NCI-H128 (cell line): ENCODE data around the gene CSMD2.

ENCODE experiments used
- DNase-seq: peaks from one replicate; lab custom pipeline; 2025; ENCODE audit not compliant: unreplicated experiment; lab: John Stamatoyannopoulos, UW

CSMD2 gene

DNA sequence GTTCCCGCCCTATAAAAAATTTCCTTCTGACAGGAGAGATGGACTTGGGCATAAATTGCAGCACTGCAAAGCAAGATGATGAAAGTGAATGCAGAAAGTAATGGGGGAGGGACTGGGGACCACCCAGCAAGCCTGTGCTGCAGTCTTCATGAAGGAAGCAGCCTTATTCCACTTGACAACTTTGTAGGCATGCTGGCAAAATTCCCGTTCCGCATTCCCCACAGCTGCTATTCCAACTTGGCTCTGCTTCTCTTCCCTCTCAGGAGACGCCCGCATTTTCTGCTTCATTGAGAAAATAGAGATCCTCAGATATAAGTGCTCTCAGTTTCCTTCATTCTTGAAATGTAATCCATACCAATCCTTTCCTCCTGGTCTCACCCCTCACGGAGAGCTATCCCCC, 298.7 kb downstream of the CSMD2 start:
- DNase-seq: no peak

DNA sequence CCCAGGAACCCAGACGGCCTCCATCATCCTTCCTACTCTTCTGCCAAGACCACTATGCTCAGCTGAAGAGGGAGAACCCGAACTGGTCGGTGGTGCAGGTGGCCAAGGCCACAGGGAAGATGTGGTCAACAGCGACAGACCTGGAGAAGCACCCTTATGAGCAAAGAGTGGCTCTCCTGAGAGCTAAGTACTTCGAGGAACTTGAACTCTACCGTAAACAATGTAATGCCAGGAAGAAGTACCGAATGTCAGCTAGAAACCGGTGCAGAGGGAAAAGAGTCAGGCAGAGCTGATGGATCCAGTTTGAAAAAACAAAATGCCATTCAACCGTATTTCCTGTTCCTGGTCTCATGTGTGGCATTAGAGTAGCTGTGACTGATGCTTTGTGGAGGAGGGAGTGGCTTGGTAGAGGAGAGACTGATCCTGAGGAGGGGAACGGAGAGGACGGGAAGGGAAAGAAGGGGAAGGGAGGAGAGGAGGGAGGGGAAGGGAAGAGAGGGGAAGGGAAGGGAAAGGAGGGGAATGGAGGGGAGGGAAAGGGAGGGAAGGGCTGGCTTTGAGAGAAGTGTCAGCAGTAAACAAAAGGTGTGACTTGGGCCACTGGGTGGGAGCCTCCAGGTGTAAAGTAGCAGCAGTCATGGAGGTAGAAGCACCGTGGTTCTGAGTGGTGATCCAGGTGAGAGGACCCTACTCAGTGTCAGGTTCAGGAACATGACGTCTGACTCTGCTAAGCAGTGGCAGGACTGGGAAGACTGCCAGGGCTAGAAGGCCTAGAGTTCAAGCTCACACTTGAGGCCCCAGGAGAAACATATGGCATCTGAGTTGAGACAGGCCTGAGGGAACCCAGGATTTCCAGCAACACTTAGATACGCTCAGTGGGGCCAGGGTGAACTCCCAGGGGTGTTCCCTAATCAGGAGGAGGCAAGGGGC, 300.3 kb downstream of the CSMD2 start:
- DNase-seq: no peak

GRCh38 chr1:33863779-33864178, 301.3 kb downstream of the CSMD2 start, which contains the start of gene HMGB4:
HMGB4 (plus strand) TSS chr1:33864079; CDS start chr1:33864192, 113 bp downstream.
- DNase-seq: no peak

- DNase-seq: no peak
These were observed 304.4 kb downstream of the CSMD2 start for GRCh38 chr1:33860671-33861070.

- DNase-seq: no peak
These were observed 310.9 kb downstream of the CSMD2 start for GRCh38 chr1:33854091-33854490.

DNA sequence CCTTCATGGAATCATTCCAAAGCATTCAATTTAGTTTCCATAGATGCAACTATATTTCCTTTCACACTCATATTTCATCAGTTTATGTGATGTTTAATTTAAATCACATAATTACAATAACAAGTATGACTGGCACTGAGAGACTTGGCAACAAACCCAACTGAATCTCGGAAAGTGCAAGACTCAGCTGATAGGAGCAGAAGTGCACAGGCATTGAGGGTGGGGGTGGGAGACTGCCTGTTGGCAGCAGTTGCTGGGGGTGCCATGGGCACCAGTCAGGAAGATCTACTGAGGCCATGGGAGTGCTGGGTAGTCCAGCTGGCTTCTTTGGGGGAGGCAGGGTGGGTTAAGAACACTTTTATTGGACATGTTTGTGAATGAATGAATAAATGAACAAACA, 311.6 kb downstream of the CSMD2 start:
- DNase-seq: no peak

GRCh38 chr1:33852711-33853110, 312.3 kb downstream of the CSMD2 start:
- no peak for DNase-seq

- no peak for DNase-seq
These were observed 314.5 kb downstream of the CSMD2 start for GRCh38 chr1:33850481-33850880.

- DNase-seq: no peak
These were observed 315.8 kb downstream of the CSMD2 start for GRCh38 chr1:33849211-33849610.

- DNase-seq: no peak
These were observed 316.7 kb downstream of the CSMD2 start for GRCh38 chr1:33848205-33848937.

- DNase-seq: no peak
These were observed 318.2 kb downstream of the CSMD2 start for GRCh38 chr1:33846861-33847260.

- DNase-seq: no peak
These were observed 320.9 kb downstream of the CSMD2 start for GRCh38 chr1:33844166-33844565.

DNA sequence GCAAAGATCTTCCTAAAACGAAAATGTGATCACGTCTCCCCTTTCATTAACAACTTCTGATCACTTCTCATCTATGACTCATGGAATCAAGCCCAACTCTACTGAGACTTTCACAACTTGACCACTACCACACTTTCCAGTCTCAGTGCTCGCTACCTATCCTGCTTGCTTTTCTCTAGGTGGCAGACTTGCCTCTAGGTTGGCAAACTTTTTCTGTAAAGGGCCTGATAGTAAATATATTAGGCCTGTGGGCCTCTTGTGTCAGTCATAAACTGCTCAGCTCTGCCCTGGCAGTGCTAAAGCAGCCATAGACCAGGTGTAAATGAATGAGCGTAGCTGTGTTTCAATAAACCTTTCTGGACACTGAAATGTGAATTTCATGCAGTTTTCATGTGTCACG, 322.7 kb downstream of the CSMD2 start:
- no peak for DNase-seq

- no peak for DNase-seq
These were observed 323.5 kb downstream of the CSMD2 start for GRCh38 chr1:33841494-33841893.

DNA sequence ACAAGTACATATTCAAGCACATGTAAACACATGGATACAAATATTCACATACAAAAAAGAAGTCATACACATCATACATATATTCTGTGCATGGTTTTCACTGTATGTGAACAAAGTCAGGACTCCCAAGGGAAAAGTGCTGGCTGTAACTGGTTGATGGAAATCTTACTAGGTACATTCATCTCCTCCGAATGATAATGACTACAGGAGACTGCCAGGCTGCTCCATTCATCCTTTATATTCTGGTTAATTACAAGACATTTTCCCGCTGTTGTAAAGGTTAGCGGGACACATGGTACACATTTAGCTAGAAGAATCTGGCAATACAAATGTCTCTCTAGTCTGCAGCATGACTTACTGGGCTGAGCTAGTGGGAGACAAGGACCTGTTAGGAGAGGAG, 327.4 kb downstream of the CSMD2 start:
- DNase-seq: no peak

GRCh38 chr1:33836911-33837310, 328.1 kb downstream of the CSMD2 start:
- no peak for DNase-seq

DNA sequence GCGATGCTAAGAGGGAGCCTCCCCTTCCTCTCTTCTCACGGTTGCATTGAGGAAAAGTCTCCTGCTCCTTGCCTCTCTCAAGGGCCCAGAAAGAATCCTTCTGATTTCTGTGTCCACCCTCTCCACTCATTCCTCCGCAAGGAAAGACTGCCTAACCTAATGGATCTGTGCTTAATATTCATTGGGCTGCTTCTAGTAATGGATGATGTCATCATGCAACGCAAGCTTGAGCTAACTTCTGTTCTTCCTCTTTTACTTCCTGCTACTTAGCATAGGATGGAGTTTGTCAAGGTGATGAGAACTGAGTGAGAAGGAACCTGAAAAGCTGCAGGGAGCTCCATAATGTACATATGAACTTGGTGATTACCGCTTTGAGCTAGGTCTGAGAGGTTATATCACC, 336.4 kb downstream of the CSMD2 start:
- no peak for DNase-seq

- no peak for DNase-seq
These were observed 337.0 kb downstream of the CSMD2 start for GRCh38 chr1:33828059-33828458.

DNA sequence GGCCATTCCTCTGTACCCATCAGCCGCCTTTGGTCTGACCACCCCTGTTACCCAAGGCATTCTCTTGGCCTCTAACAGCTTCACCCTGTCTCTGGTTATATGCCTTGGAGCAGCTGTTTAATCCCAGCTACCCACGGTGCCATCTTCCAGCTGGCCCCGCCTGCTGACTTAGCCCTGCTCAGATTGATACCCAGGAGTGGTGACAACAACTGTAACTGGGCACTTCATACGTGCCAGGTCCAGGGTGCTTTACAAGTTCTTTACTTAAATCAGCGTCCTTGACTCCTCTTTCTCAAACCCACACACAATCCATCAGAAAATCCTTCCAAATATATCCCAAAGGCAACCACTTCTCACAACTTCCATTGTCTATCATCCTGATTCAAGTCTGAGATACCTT, 338.3 kb downstream of the CSMD2 start:
- no peak for DNase-seq

- DNase-seq: no peak
These were observed 338.7 kb downstream of the CSMD2 start for GRCh38 chr1:33826311-33826710.

DNA sequence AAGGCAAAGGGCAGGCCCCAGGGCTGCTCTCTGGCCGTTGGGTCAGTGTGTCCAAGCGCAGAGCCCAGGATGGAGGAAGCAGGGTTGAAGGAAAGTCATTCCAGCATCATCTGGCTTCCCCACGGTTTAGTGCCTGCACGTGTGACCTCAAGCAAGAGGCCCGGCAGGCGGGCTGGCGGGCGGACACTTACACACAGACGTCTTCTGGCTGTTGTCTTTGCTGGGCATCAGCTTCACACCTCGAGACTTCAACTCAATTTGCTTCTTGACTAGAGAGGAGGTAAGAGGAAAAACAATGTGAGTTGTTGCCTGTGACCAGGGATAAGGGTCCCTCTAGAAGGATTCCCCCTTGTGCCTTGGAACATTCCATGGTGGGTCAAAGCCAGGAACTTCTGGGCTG, 339.5 kb downstream of the CSMD2 start:
- DNase-seq: no peak

DNA sequence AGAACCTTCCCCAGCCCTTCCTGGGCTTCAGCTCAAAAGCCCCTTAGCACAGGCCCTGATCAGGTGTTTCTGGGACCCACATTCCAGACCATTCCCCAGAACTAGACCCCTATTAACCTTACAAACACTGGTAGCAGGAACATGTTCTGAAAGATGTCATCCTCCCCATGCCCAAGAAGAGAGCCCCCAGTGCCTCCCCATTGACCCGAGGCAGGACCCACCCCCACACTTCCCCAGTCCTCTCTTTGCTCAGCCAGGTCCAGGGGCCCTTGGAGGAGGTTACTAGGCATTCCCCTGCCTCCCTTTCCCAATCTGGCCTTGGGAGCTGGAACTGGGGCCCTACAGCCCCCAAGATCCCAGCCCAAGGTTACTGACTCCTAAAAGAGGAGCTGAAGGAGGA, 340.1 kb downstream of the CSMD2 start:
- no peak for DNase-seq
